ENCODE data around the gene MARVELD1. TPM values are rescaled to one million over a fixed set of nuclear protein-coding genes. Genes with fewer than 3 reads are reported as not detected.
"Not testable (repeated sequence)": the region's sequence is repeated elsewhere in the genome, so short reads cannot be mapped to it uniquely, and the experiment has no call there.

MARVELD1 gene
- total RNA-seq, 1 donor from 2014 or later, result 37.2 TPM

DNA sequence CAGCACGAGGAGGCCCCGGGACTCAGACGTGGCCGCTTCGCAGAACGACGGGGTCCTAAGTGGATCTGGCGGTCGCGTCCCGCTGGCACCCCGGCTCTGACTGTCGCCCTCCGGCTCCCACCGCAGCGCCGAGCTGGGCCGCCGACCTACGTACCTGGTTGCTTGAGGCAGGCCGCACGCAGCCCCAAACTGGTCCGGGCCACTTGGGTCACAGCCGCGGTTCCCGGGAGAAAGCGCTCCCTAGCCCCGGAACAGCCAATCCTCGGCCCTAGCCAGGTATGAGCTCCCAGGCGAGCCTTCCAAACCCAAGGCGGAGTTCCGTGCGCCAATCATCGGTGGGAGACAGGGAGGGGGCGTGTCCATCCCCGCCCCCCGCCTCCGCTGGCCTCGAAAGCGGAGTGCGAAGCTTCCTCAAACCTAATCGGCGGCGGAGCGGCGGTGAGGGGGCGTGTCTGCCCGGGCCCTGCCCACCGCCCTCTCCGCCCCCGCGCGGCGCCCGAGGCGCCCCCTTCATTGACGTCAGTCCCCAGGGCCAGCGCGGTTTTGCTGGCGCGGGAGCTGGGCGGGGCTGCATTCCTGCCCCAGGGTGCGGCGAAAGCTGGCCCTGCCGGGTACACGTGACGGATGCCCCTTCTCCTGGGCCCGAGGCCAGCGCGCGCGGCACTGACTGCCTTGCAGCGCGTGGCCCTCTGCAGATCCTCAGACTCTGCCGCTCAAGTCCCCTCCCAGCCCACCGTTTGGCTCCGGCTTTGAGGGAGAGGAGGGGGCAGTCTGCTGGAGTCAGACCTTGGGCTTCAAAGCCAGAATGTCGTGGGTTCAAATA, 26.4 kb upstream of the MARVELD1 start, which contains the start of gene AVPI1:
Gene AVPI1 (minus strand): TSS at position 280 of the 823 bp plus-strand sequence. CDS start 7,336 bp downstream, outside the sequence.
- Histone ChIP-seq H3K27me3 (ENCODE audit: control insufficient read depth, insufficient read depth, low read length) (no peaks in the 10 kb centered on the region), H3K4me3 (ENCODE audit: low read depth, low read length) (peak within 1 kb of the TSS; percentile 78), H3K36me3 (ENCODE audit: control insufficient read depth, insufficient read depth, low read length) (peaks cover 1% of the 10 kb centered on the region)
- DNase-seq (ENCODE audit: low read depth), result peak; percentile 77
- no peak for TF ChIP-seq CTCF (IDR thresholded peaks at IDR 0.05; ENCODE audit: insufficient read depth, low read length, poor library complexity, severe bottlenecking)

GRCh38 chr10:97687785-97688781, 25.4 kb upstream of the MARVELD1 start:
- peak overlapping the region; percentile 28 for H3K4me3 ChIP-seq (ENCODE audit: low read depth, low read length)
- H3K36me3 ChIP-seq (ENCODE audit: control insufficient read depth, insufficient read depth, low read length), result peaks cover 1% of the 10 kb centered on the region
- no peaks in the 10 kb centered on the region for H3K27me3 ChIP-seq (ENCODE audit: control insufficient read depth, insufficient read depth, low read length)
- DNase-seq (ENCODE audit: low read depth), result no peak
- no peak for TF ChIP-seq CTCF (IDR thresholded peaks at IDR 0.05; ENCODE audit: insufficient read depth, low read length, poor library complexity, severe bottlenecking)

DNA sequence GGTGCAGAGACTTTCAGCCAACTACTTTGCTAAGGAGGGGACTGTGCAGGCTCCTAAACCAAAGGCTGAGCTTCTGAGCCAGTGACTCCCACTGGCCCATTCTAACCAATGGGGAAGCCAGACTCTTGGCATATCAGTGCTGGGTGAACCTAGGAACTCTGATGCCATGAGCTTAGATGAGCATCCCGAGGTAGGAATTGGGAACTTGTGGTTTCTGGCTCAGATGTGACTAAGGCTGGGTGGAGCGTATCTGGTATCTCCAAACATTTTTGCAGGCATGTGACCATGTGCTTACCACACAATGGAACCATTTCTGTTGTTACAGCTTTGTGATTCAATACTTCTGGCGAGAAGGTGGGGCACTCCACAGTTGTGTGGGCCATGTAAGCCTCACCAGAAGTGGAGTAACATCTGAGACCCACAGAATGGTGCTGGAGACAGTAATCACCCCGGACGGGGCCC, 23.9 kb upstream of the MARVELD1 start:
- no peak overlapping the region for H3K4me3 ChIP-seq (ENCODE audit: low read depth, low read length)
- H3K27me3 ChIP-seq (ENCODE audit: control insufficient read depth, insufficient read depth, low read length), result no peaks in the 10 kb centered on the region
- H3K36me3 ChIP-seq (ENCODE audit: control insufficient read depth, insufficient read depth, low read length), result peaks cover 1% of the 10 kb centered on the region
- DNase-seq (ENCODE audit: low read depth), result peak; percentile 91
- TF ChIP-seq CTCF (IDR thresholded peaks at IDR 0.05; ENCODE audit: insufficient read depth, low read length, poor library complexity, severe bottlenecking), result no peak

DNA sequence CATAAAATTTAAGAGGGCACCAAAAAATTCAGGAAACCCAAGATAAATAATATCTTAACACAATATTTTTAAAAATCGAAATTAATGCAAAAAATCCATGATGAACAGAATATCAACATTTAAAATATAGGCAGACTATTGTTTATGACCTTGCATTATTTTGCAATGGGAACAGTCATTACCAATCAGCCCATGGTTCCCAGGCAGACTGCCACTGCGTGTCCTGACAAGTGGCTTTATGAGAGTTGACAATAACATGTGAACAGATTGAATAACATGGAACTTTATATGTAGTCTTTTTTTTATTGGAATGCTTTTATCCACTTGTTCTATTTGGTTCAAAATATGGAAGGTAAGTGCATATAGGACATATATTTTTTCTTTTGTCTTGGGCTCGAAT, 23.4 kb upstream of the MARVELD1 start:
- DNase-seq (ENCODE audit: low read depth), result no peak
- Histone ChIP-seq H3K4me3 (ENCODE audit: low read depth, low read length) (no peak overlapping the region), H3K27me3 (ENCODE audit: control insufficient read depth, insufficient read depth, low read length) (no peaks in the 10 kb centered on the region), H3K36me3 (ENCODE audit: control insufficient read depth, insufficient read depth, low read length) (peaks cover 1% of the 10 kb centered on the region)
- TF ChIP-seq CTCF (IDR thresholded peaks at IDR 0.05; ENCODE audit: insufficient read depth, low read length, poor library complexity, severe bottlenecking), result no peak

DNA sequence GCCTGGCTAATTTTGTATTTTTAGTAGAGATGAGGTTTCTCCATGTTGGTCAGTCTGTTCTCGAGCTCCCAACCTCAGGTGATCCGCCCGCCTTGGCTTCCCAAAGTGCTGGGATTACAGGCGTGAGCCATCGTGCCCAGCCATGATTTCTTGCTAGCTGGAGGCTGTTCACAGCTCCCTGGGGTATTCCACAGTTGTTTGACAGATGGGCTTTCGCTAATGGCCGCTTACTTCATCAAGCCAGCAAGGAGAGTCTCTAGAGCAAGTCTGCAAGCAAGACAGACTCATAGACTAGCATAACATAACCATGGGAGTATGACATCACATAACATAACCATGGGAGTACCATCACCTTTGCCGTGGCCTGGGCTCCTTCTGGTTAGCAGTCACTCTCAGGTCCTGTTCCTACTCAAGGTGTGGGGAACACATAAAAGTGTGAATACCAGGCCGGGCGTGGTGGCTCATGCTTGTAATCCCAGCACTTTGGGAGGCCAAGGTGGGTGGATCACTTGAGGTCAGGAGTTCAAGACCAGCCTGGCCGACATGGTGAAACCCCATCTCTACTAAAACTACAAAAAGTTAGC, 15.4 kb upstream of the MARVELD1 start:
- H3K36me3 ChIP-seq (ENCODE audit: control insufficient read depth, insufficient read depth, low read length); H3K27me3 ChIP-seq (ENCODE audit: control insufficient read depth, insufficient read depth, low read length); DNase-seq (ENCODE audit: low read depth); H3K4me3 ChIP-seq (ENCODE audit: low read depth, low read length): not testable (repeated sequence)
